HL-60/S4 treated with phorbol 12-myristate 13-acetate at 8.2 ng/mL for 4 days and 3 days (cell line): ENCODE measurements around the gene NSMF.

Source experiments
- in situ Hi-C: fragments of 300-500 bp; cut with MboI; formaldehyde crosslinking; loops from 2 replicates; pipeline ENCODE4 v1.15.0; 2022; ENCODE audit warnings: low sequenced_read_pairs

The NSMF gene

DNA sequence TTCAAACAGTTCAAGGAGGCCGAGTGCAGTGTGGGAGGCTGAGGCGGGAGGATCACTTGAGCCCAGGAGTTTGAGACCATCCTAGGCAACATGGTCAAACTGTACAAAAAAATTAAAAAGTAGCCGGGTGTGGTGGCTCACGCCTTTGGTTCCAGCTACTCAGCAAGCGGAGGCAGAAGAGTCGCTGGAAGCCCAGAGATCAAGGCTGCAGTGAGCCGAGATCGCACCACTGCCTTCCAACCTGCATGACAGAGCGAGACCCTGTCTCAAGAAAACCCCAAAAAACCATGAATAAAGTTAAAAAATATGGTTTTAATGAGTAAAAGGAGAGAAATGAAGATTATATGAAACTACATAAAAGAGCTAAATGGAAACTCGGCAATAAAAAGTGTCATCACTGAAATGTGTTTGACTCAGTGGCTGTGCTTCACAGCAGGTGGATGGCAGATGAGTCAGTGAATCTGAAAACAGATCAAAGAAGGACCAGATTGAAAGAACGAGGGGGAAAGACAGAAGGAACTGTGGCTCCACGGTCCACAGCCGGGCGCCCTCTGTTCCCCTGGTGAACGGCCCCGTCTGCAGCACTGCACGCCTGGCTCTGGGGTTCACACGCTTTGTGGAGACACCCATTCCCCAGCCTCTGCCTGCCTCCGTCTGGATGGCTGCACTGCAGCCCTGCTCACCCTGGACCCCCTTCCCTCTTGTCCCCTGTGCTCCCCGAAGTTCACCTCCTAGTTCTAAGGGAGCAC is 61.3 kb downstream of the NSMF start:
- in situ Hi-C loops = no loop called here
